Mucosa of descending colon (tissue), 3 donors: ENCODE data around the gene SMARCC2. TPM values are rescaled to one million over a fixed set of nuclear protein-coding genes. Genes with fewer than 3 reads are reported as not detected.
A peak's percentile ranks its signal among the peaks of the same experiment; 100 is the strongest.

ENCODE experiments used
- ATAC-seq: fragments of 200-7000 bp; cut with Tn5 transposase; one replicate; pipeline ENCODE4 v1.9.1; 2020; ENCODE audit warnings: mild to moderate bottlenecking, moderate library complexity
- DNase-seq, 3 donors: peaks; one replicate each; pipeline ENCODE4 v3.0.0-alpha.2; 2020
- H3K36me3 ChIP-seq: fragments of 200-600 bp; one replicate; pipeline ENCODE4 v1.8.0; 2021; ENCODE audit warnings: low read depth, mild to moderate bottlenecking
- H3K4me1 ChIP-seq: fragments of 200-600 bp; one replicate; pipeline ENCODE4 v1.8.0; 2021; ENCODE audit warnings: low read depth, mild to moderate bottlenecking
- H3K4me3 ChIP-seq: fragments of 200-600 bp; one replicate; pipeline ENCODE4 v1.8.0; 2021; ENCODE audit warnings: mild to moderate bottlenecking
- H3K9me3 ChIP-seq: fragments of 200-600 bp; one replicate; pipeline ENCODE4 v1.8.0; 2021; ENCODE audit warnings: mild to moderate bottlenecking
- CTCF ChIP-seq: fragments of 200-600 bp; IDR thresholded peaks from one replicate; pipeline ENCODE4 v1.8.0; 2022; ENCODE audit warnings: antibody characterized with exemption, mild to moderate bottlenecking
- intact Hi-C, 2 donors: fragments of 100-400 bp; cut with DNase I in 1 of 2; cut with micrococcal nuclease in 1 of 2; formaldehyde crosslinking; loops; one replicate each; pipeline versions ENCODE4 v1.11.0 to v1.11.1; 2022; cut with DNase I, micrococcal nuclease
- total RNA-seq, 3 donors: library from RNA; stranded (reverse); fragmentation: NEBNext Ultra II Directional in 2 of 3; extraction: Animal tissue kit (Norgen Biotek cat#: 25700) in 2 of 3; gene quantifications; one replicate each; pipeline versions ENCODE4 v1.2.1 to v1.2.4, GENCODE V29; 2021 to 2023
- donor health status: DM: no; HTN: no; CAD: no; lungs with moderate emphysema.
- donor health status: DM: no; HTN: no; CAD: no.
- donor health status: DM: no; HTN: yes; CAD: no.

The SMARCC2 gene
- total RNA-seq, 3 donors from 2014 or later = 91.7 to 163 (median 116) TPM

GRCh38 chr12:56116267-56117081 is 72.8 kb downstream of the SMARCC2 start, which contains the start of gene RPL41:
TSS of gene RPL41 (plus strand) at chr12:56116633.
- Histone ChIP-seq H3K4me3 (peak within 1 kb of the TSS; percentile 35), H3K36me3 (peaks cover 4% of the 10 kb centered on the region), H3K9me3 (no peaks in the 10 kb centered on the region), H3K4me1 (peaks cover 16% of the 10 kb centered on the region)
- ATAC-seq = peak; percentile 74
- DNase-seq = peak; percentile 96 to 99 (median 96)
- no peak for TF ChIP-seq CTCF
- intact Hi-C loops = no loop called here

- H3K36me3 ChIP-seq = peaks cover 10% of the 10 kb centered on the region
- peaks cover 16% of the 10 kb centered on the region for H3K4me1 ChIP-seq
- peak in 1 of 3 donors; percentile 47 for DNase-seq
- ATAC-seq = no peak
- no peaks in the 10 kb centered on the region for H3K9me3 ChIP-seq
- H3K4me3 ChIP-seq = no peak overlapping the region
- no peak for TF ChIP-seq CTCF
- intact Hi-C loops = no loop called here
Measured at GRCh38 chr12:56115329-56115728, 74.0 kb downstream of the SMARCC2 start.

- DNase-seq = no peak
- intact Hi-C loops = no loop called here
- no peak overlapping the region for H3K4me3 ChIP-seq
Measured at GRCh38 chr12:56114084-56114483, 75.2 kb downstream of the SMARCC2 start.

More at GRCh38 chr12:56114084-56114483, 75.2 kb downstream of the SMARCC2 start:
- Histone ChIP-seq H3K9me3 (no peaks in the 10 kb centered on the region), H3K4me1 (peaks cover 5% of the 10 kb centered on the region), H3K36me3 (peaks cover 12% of the 10 kb centered on the region)
- no peak for ATAC-seq
- TF ChIP-seq CTCF = no peak

Other genes starting within 250 kb of the SMARCC2 start
- gene PMEL, start 223.4 kb downstream of the SMARCC2 start, total RNA-seq = 1 to 10 TPM; 1.3 to 4.4 (median 3.4) TPM
- 10 to 100 TPM; 17.1 to 22.1 (median 20.8) TPM for gene CDK2, start 222.7 kb downstream of the SMARCC2 start, total RNA-seq
- 100 to 1,000 TPM; 131 to 179 (median 173) TPM for gene RAB5B, start 215.4 kb downstream of the SMARCC2 start, total RNA-seq
- 10 to 100 TPM; 29.2 to 32.0 (median 30.4) TPM for gene SUOX, start 192.2 kb downstream of the SMARCC2 start, total RNA-seq
- 1 to 10 TPM; 3.5 to 9.1 (median 7.2) TPM for gene IKZF4, start 168.4 kb downstream of the SMARCC2 start, total RNA-seq
- gene RPS26, start 147.6 kb downstream of the SMARCC2 start, total RNA-seq = 10 to 100 TPM; 28.8 to 81.1 (median 34.5) TPM
- 100 to 1,000 TPM; 136 to 423 (median 212) TPM for gene ERBB3, start 109.3 kb downstream of the SMARCC2 start, total RNA-seq
- gene PA2G4, start 84.9 kb downstream of the SMARCC2 start, total RNA-seq = 10 to 100 TPM; 61.7 to 94.9 (median 90.3) TPM
- gene RPL41, start 72.8 kb downstream of the SMARCC2 start, total RNA-seq = 1,000 to 10,000 TPM; 2,763 to 3,198 (median 3,152) TPM
- gene ZC3H10, start 71.2 kb downstream of the SMARCC2 start, total RNA-seq = 10 to 100 TPM in 1 of 3 donors, 1 to 10 TPM in 2; 5.0 to 11.8 (median 5.4) TPM
- gene ESYT1, start 61.2 kb downstream of the SMARCC2 start, total RNA-seq = 10 to 100 TPM; 44.9 to 75.7 (median 52.0) TPM
- 10 to 100 TPM; 13.0 to 39.8 (median 22.7) TPM for gene MYL6B, start 36.9 kb downstream of the SMARCC2 start, total RNA-seq
- gene MYL6, start 31.1 kb downstream of the SMARCC2 start, total RNA-seq = 1,000 to 10,000 TPM; 1,884 to 3,185 (median 1,894) TPM
- gene RNF41, start 32.4 kb upstream of the SMARCC2 start, total RNA-seq = 10 to 100 TPM; 30.4 to 51.5 (median 32.1) TPM
- 10 to 100 TPM; 22.2 to 37.3 (median 30.2) TPM for gene NABP2, start 34.9 kb upstream of the SMARCC2 start, total RNA-seq
- 100 to 1,000 TPM in 2 of 3 donors, 10 to 100 TPM in 1; 88.4 to 298 (median 129) TPM for gene SLC39A5, start 40.6 kb upstream of the SMARCC2 start, total RNA-seq
- gene ANKRD52, start 68.9 kb upstream of the SMARCC2 start, total RNA-seq = 10 to 100 TPM; 35.6 to 53.8 (median 43.1) TPM
- 10 to 100 TPM in 1 of 3 donors, 1 to 10 TPM in 2; 4.0 to 12.7 (median 5.3) TPM for gene COQ10A, start 77.5 kb upstream of the SMARCC2 start, total RNA-seq
- gene CS, start 110.8 kb upstream of the SMARCC2 start, total RNA-seq = 100 to 1,000 TPM; 261 to 344 (median 332) TPM
- gene CNPY2, start 126.5 kb upstream of the SMARCC2 start, total RNA-seq = 10 to 100 TPM; 75.5 to 79.3 (median 77.7) TPM
- 10 to 100 TPM; 61.4 to 73.5 (median 61.9) TPM for gene PAN2, start 144.5 kb upstream of the SMARCC2 start, total RNA-seq
- gene IL23A, start 149.4 kb upstream of the SMARCC2 start, total RNA-seq = under 1 TPM in 1 of 3 donors, not detected in 2; 0.55 TPM
- gene STAT2, start 170.6 kb upstream of the SMARCC2 start, total RNA-seq = 100 to 1,000 TPM in 1 of 3 donors, 10 to 100 TPM in 2; 82.9 to 112 (median 95.7) TPM
- gene APOF, start 173.4 kb upstream of the SMARCC2 start, total RNA-seq = not detected